Mesenchymal stem cell (in vitro differentiated cells and primary cell): ENCODE results near the gene CCDC97.
"Not testable (repeated sequence)": the region's sequence is repeated elsewhere in the genome, so short reads cannot be mapped to it uniquely, and the experiment has no call there.

Experiments used
- DNase-seq: peaks from one replicate; pipeline ENCODE4 v3.0.0-alpha.2; 2013
- H2AFZ ChIP-seq: one replicate; pipeline ENCODE4 v1.6.1; 2013; ENCODE audit warnings: low read depth, mild to moderate bottlenecking, control low read depth, inconsistent platforms, low read length, moderate library complexity
- H2AK5ac ChIP-seq: 2 replicates; pipeline ENCODE4 v1.6.1; 2013; ENCODE audit warnings: low read length, moderate library complexity, mild to moderate bottlenecking, inconsistent platforms; ENCODE audit not compliant: severe bottlenecking
- H2BK120ac ChIP-seq: one replicate; pipeline ENCODE4 v1.6.1; 2013; ENCODE audit warnings: low read depth, mild to moderate bottlenecking, inconsistent platforms, low read length, moderate library complexity
- H2BK12ac ChIP-seq, 2 experiments: one replicate each; pipeline ENCODE4 v1.6.1; 2013; ENCODE audit warnings: inconsistent platforms in 2 of 2, low read length in 2 of 2, mild to moderate bottlenecking in 2 of 2, moderate library complexity in 2 of 2, control low read depth in 1 of 2
- H2BK15ac ChIP-seq: one replicate; pipeline ENCODE4 v1.6.1; 2013; ENCODE audit warnings: mild to moderate bottlenecking, low read depth, inconsistent platforms; ENCODE audit not compliant: poor library complexity, severe bottlenecking
- H2BK5ac ChIP-seq: 2 replicates; pipeline ENCODE4 v1.6.1; 2013; ENCODE audit warnings: low read depth, mild to moderate bottlenecking, low read length, control low read depth, inconsistent platforms; ENCODE audit not compliant: poor library complexity, severe bottlenecking
- H3K14ac ChIP-seq, 2 experiments: one replicate each; pipeline ENCODE4 v1.6.1; 2013; ENCODE audit warnings: inconsistent platforms in 2 of 2, low read length in 2 of 2, control low read depth in 1 of 2, mild to moderate bottlenecking in 1 of 2, moderate library complexity in 1 of 2
- H3K18ac ChIP-seq, 2 experiments: one replicate each; pipeline ENCODE4 v1.6.1; 2013; ENCODE audit warnings: inconsistent platforms in 2 of 2, low read length in 2 of 2, control low read depth in 1 of 2, low read depth in 1 of 2, mild to moderate bottlenecking in 1 of 2
- H3K23ac ChIP-seq, 2 experiments: one replicate each; pipeline ENCODE4 v1.6.1; 2013; ENCODE audit warnings: inconsistent platforms in 2 of 2, low read length in 2 of 2, mild to moderate bottlenecking in 2 of 2, moderate library complexity in 2 of 2, control low read depth in 1 of 2
- H3K27ac ChIP-seq: 2 replicates; pipeline ENCODE4 v1.5.1; 2013; ENCODE audit warnings: mild to moderate bottlenecking, moderate library complexity, low read length, control low read depth, inconsistent platforms; ENCODE audit not compliant: poor library complexity, severe bottlenecking
- H3K27me3 ChIP-seq, 2 experiments: 2 replicates each; pipeline versions ENCODE4 v1.6.1 to v1.7.0; 2013; ENCODE audit warnings: low read length in 2 of 2, mild to moderate bottlenecking in 2 of 2, moderate library complexity in 2 of 2, control low read depth in 1 of 2, inconsistent platforms in 1 of 2; ENCODE audit not compliant: control insufficient read depth in 1 of 2, insufficient read depth in 1 of 2
- H3K36me3 ChIP-seq, 2 experiments: 2 replicates each; pipeline versions ENCODE4 v1.6.1 to v1.7.0; 2013; ENCODE audit warnings: low read length in 2 of 2, control low read depth in 1 of 2, inconsistent platforms in 1 of 2, low read depth in 1 of 2, mild to moderate bottlenecking in 1 of 2; ENCODE audit not compliant: insufficient read depth in 2 of 2, control insufficient read depth in 1 of 2
- H3K4ac ChIP-seq, 2 experiments: one replicate each; pipeline ENCODE4 v1.6.1; 2013; ENCODE audit warnings: inconsistent platforms in 2 of 2, low read length in 2 of 2, mild to moderate bottlenecking in 2 of 2, moderate library complexity in 2 of 2, control low read depth in 1 of 2, low read depth in 1 of 2
- H3K4me1 ChIP-seq: 2 replicates; pipeline ENCODE4 v1.6.1; 2013; ENCODE audit warnings: low read depth, low read length, control low read depth; ENCODE audit not compliant: control insufficient read depth, insufficient read depth
- H3K4me2 ChIP-seq: 2 replicates; pipeline ENCODE4 v1.6.1; 2013; ENCODE audit warnings: low read length, mild to moderate bottlenecking, inconsistent platforms; ENCODE audit not compliant: poor library complexity, severe bottlenecking
- H3K4me3 ChIP-seq, 2 experiments: 2 replicates each; pipeline versions ENCODE4 v1.5.1 to v1.7.0; 2013; ENCODE audit warnings: low read length in 2 of 2, mild to moderate bottlenecking in 2 of 2, control low read depth in 1 of 2, low read depth in 1 of 2; ENCODE audit not compliant: insufficient read depth in 1 of 2
- H3K79me1 ChIP-seq: replicated peaks from 2 replicates; pipeline ENCODE4 v1.6.1; 2013; ENCODE audit warnings: mild to moderate bottlenecking, control low read depth, low read length, inconsistent platforms; ENCODE audit not compliant: poor library complexity, severe bottlenecking
- H3K9ac ChIP-seq: 2 replicates; pipeline ENCODE4 v1.7.0; 2013; ENCODE audit warnings: mild to moderate bottlenecking, low read length, moderate library complexity
- H3K9me3 ChIP-seq: 2 replicates; pipeline ENCODE4 v1.7.0; 2013; ENCODE audit warnings: mild to moderate bottlenecking, low read length; ENCODE audit not compliant: control insufficient read depth
- H4K8ac ChIP-seq: one replicate; pipeline ENCODE4 v1.6.1; 2013; ENCODE audit warnings: inconsistent platforms, mild to moderate bottlenecking, low read length, moderate library complexity
- H4K91ac ChIP-seq: one replicate; pipeline ENCODE4 v1.6.1; 2013; ENCODE audit warnings: mild to moderate bottlenecking, low read length, inconsistent platforms
- WGBS: methylation state at CpG from one replicate; pipeline ENCODE4 v1.1.7; 2013; ENCODE audit warnings: mixed read lengths; 5-methylcytosine and 5-hydroxymethylcytosine counted together

The CCDC97 gene

DNA sequence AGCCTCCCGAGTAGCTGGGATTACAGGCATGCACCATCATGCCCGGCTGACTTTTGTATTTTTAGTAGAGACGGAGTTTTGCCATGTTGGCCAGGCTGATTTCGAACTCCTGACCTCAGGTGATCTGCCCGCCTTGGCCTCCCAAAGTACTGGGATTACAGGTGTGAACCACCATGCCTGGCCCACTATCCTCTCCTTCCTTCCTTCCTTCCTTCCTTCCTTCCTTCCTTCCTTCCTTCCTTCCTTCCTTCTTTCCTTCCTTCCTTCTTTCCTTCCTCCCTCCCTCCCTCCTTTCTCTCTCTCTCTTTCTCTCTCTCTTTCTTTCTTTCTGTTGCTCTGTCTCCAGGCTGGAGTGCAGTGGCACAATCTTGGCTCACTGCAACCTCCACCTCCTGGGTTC lies 61.1 kb downstream of the CCDC97 start:
- not testable (repeated sequence) for H3K4ac ChIP-seq, H2BK120ac ChIP-seq, H4K91ac ChIP-seq, H3K14ac ChIP-seq, H3K4me3 ChIP-seq, H3K9me3 ChIP-seq, H3K4me2 ChIP-seq, H4K8ac ChIP-seq, H3K27ac ChIP-seq, H2BK12ac ChIP-seq, H2AK5ac ChIP-seq, H3K36me3 ChIP-seq, H3K23ac ChIP-seq, H2BK15ac ChIP-seq, H2AFZ ChIP-seq, DNase-seq, H3K18ac ChIP-seq, H3K9ac ChIP-seq, H3K27me3 ChIP-seq, H2BK5ac ChIP-seq
- WGBS, result 98% methylated on average over 5 of the region's 5 CpGs
- H3K79me1 ChIP-seq, result peaks cover 25% of the 10 kb centered on the region
- H3K4me1 ChIP-seq, result peaks cover 30% of the 10 kb centered on the region

DNA sequence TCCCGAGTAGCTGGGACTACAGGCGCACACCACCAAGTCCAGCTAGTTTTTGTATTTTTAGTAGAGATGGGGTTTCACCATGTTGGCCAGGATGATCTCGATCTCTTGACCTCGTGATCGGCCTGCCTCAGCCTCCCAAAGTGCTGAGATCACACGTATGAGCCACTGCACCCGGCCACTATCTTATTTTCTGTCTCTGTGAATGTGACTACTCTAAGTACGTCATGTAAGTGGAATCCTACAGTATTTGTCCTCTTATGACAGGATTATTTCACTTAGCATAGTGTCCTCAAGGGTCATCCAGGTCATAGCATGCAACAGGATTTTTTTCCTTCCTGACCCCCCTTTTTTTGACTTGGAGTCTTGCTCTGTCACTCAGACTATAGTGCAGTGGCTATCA lies 61.6 kb downstream of the CCDC97 start:
- Histone ChIP-seq H2BK120ac (no peak overlapping the region), H3K23ac (no peak overlapping the region), H3K36me3 (peaks cover 0 to 3% of the 10 kb centered on the region in 2 experiments), H2AK5ac (peak overlapping the region; percentile 65), H3K4ac (no peak overlapping the region), H3K18ac (no peak overlapping the region), H2AFZ (no peak overlapping the region), H3K4me2 (no peak overlapping the region), H3K27ac (no peak overlapping the region), H2BK15ac (no peak overlapping the region), H3K4me3 (no peak overlapping the region), H2BK12ac (no peak overlapping the region), H3K9me3 (no peaks in the 10 kb centered on the region), H3K9ac (no peak overlapping the region), H4K8ac (no peak overlapping the region), H4K91ac (no peak overlapping the region), H3K27me3 (no peaks in the 10 kb centered on the region), H3K14ac (no peak overlapping the region), H3K79me1 (peaks cover 26% of the 10 kb centered on the region), H2BK5ac (no peak overlapping the region), H3K4me1 (peaks cover 30% of the 10 kb centered on the region)
- DNase-seq, result no peak
- WGBS, result 96% methylated on average over 7 of the region's 8 CpGs

DNA sequence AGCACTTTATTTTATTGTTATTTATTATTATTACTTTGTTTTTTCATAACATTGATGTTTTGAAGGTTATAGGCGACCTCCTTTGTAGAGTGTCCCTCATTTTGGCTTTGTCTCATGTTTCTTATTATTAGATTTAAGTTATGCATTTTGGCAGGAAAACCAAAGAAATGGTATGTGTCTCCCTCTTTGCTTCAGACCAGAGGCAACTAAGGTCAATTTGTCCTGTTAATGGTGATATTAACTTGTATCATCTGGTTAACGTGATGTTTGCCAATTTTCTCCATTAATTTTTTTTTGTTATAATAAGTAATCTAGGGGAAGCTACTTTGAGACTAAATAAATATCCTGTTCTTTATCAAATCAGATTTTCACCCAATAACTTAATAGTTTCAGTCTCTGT lies 62.5 kb downstream of the CCDC97 start:
- 100% methylated on average over 1 of the region's 2 CpGs for WGBS
- no peak overlapping the region for H3K18ac ChIP-seq

DNA sequence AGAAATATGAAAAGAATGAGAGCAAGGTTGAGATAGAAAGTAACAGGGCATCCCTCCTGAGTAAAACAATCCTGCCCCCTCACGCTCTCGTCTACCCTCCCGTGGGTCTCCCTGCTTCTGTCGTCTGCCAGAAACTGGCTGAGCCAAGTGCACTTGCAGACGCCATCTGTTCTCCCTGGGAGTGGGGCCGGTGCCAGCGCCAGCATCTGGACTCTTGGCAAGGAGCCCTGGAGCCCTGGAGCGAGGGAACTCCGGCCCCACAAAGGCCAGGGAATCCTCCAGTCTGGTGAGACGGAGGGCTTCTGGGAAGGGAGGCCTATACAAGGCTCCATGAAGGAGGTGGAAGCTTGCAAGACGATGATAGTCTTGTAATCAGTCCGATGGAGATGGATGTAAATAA lies 64.0 kb downstream of the CCDC97 start:
- Histone ChIP-seq H3K79me1 (peaks cover 28% of the 10 kb centered on the region), H3K27ac (peak overlapping the region; percentile 23), H2BK5ac (no peak overlapping the region), H3K4me1 (peaks cover 31% of the 10 kb centered on the region), H3K23ac (no peak overlapping the region), H4K91ac (no peak overlapping the region), H3K27me3 (no peaks in the 10 kb centered on the region), H2BK15ac (no peak overlapping the region), H3K18ac (no peak overlapping the region), H3K14ac (no peak overlapping the region), H2AK5ac (no peak overlapping the region), H3K4me2 (no peak overlapping the region), H3K4me3 (no peak overlapping the region), H2AFZ (no peak overlapping the region), H3K9me3 (no peaks in the 10 kb centered on the region), H2BK120ac (no peak overlapping the region), H2BK12ac (peak overlapping the region in 1 of 2 experiments; percentile 21), H3K36me3 (peaks cover 0 to 3% of the 10 kb centered on the region in 2 experiments), H3K4ac (no peak overlapping the region), H4K8ac (no peak overlapping the region), H3K9ac (no peak overlapping the region)
- 92% methylated on average over 9 of the region's 12 CpGs for WGBS
- peak; percentile 47 for DNase-seq

More for the DNA sequence above, 62.5 kb downstream of the CCDC97 start:
- Histone ChIP-seq H4K8ac (no peak overlapping the region), H2BK120ac (no peak overlapping the region), H3K79me1 (peaks cover 28% of the 10 kb centered on the region), H3K4me1 (peaks cover 34% of the 10 kb centered on the region), H2BK5ac (no peak overlapping the region), H2BK12ac (no peak overlapping the region), H3K36me3 (peaks cover 0 to 3% of the 10 kb centered on the region in 2 experiments), H3K27ac (no peak overlapping the region), H3K9ac (no peak overlapping the region), H2BK15ac (no peak overlapping the region), H3K9me3 (no peaks in the 10 kb centered on the region), H3K27me3 (no peaks in the 10 kb centered on the region), H2AFZ (no peak overlapping the region), H3K4me3 (no peak overlapping the region), H4K91ac (no peak overlapping the region), H3K23ac (no peak overlapping the region), H2AK5ac (no peak overlapping the region), H3K14ac (no peak overlapping the region), H3K4me2 (no peak overlapping the region), H3K4ac (no peak overlapping the region)
- DNase-seq, result no peak
